Fibroblast of skin of scalp (primary cell): Measurements from ENCODE around the gene TMTC2.

Experiments used
- DNase-seq: peaks from one replicate; pipeline ENCODE4 v3.0.0-alpha.2; 2013

TMTC2 gene

GRCh38 chr12:83147341-83147740 is 460.6 kb downstream of the TMTC2 start:
- DNase-seq = no peak

GRCh38 chr12:83149987-83150386 is 463.3 kb downstream of the TMTC2 start:
- no peak for DNase-seq

GRCh38 chr12:83150465-83151189 is 463.9 kb downstream of the TMTC2 start:
- no peak for DNase-seq

GRCh38 chr12:83153177-83153576 is 466.5 kb downstream of the TMTC2 start:
- no peak for DNase-seq

- DNase-seq = no peak
These were observed 470.1 kb downstream of the TMTC2 start for GRCh38 chr12:83156815-83157214.

GRCh38 chr12:83157604-83158003 is 470.9 kb downstream of the TMTC2 start:
- DNase-seq = no peak

- no peak for DNase-seq
These were observed 472.0 kb downstream of the TMTC2 start for GRCh38 chr12:83158613-83159207.

- peak; percentile 68 for DNase-seq
These were observed 474.8 kb downstream of the TMTC2 start for GRCh38 chr12:83161456-83161855.

GRCh38 chr12:83168751-83169150 is 482.0 kb downstream of the TMTC2 start:
- DNase-seq = no peak

GRCh38 chr12:83172441-83172840 is 485.7 kb downstream of the TMTC2 start:
- peak; percentile 7 for DNase-seq

GRCh38 chr12:83172866-83173649 is 486.4 kb downstream of the TMTC2 start:
- DNase-seq = peak; percentile 9

GRCh38 chr12:83179999-83180398 is 493.3 kb downstream of the TMTC2 start:
- DNase-seq = no peak

- DNase-seq = no peak
These were observed 494.4 kb downstream of the TMTC2 start for GRCh38 chr12:83181074-83181473.

GRCh38 chr12:83183132-83183531 is 496.4 kb downstream of the TMTC2 start:
- DNase-seq = no peak
